Fibroblast of lung (primary cell): ENCODE results near the gene MATN1. TPM values are rescaled to one million over a fixed set of nuclear protein-coding genes. Genes with fewer than 3 reads are reported as not detected.
A peak's percentile ranks its signal among the peaks of the same experiment; 100 is the strongest.

ENCODE experiments used
- DNase-seq, 2 donors: peaks; one replicate each; pipeline versions ENCODE4 v3.0.0 to v3.0.0-alpha.2; 2010; ENCODE audit warnings: low read depth in 2 of 2
- H2AFZ ChIP-seq: 2 replicates; pipeline ENCODE4 v1.5.1; 2012; ENCODE audit warnings: low read length, control low read depth, inconsistent platforms
- H3K27ac ChIP-seq: 2 replicates; pipeline ENCODE4 v1.5.1; 2011; ENCODE audit warnings: low read length, control low read depth; ENCODE audit not compliant: insufficient read depth
- H3K27me3 ChIP-seq: 2 replicates; pipeline ENCODE4 v1.5.1; 2011; ENCODE audit warnings: mild to moderate bottlenecking, low read length; ENCODE audit not compliant: control insufficient read depth, insufficient read depth
- H3K36me3 ChIP-seq: 2 replicates; pipeline ENCODE4 v1.5.1; 2011; ENCODE audit warnings: low read length; ENCODE audit not compliant: control insufficient read depth, insufficient read depth
- H3K4me1 ChIP-seq: 2 replicates; pipeline ENCODE4 v1.5.1; 2011; ENCODE audit warnings: low read length; ENCODE audit not compliant: control insufficient read depth, insufficient read depth; ENCODE audit errors: extremely low read depth
- H3K4me2 ChIP-seq: 2 replicates; pipeline ENCODE4 v1.5.1; 2011; ENCODE audit warnings: low read length, control low read depth; ENCODE audit not compliant: insufficient read depth; ENCODE audit errors: extremely low read depth
- H3K4me3 ChIP-seq, 4 experiments: fragments of 200-600 bp in 1 of 4; sonication (generic) in 1 of 4; replicated peaks in 1 of 4; 2 replicates each; pipeline ENCODE4 v1.5.1; 2011 to 2016; ENCODE audit warnings: low read length in 4 of 4, low read depth in 3 of 4, mild to moderate bottlenecking in 3 of 4, control low read depth in 2 of 4, inconsistent platforms in 1 of 4, mixed read lengths in 1 of 4; ENCODE audit not compliant: insufficient read depth in 1 of 4; ENCODE audit errors: control extremely low read depth in 1 of 4
- H3K79me2 ChIP-seq: 2 replicates; pipeline ENCODE4 v1.5.1; 2012; ENCODE audit warnings: mild to moderate bottlenecking, low read length, inconsistent platforms; ENCODE audit not compliant: control insufficient read depth, insufficient read depth
- H3K9ac ChIP-seq: 2 replicates; pipeline ENCODE4 v1.5.1; 2011; ENCODE audit warnings: mild to moderate bottlenecking, low read length, control low read depth; ENCODE audit not compliant: insufficient read depth
- H3K9me3 ChIP-seq: 2 replicates; pipeline ENCODE4 v1.5.1; 2012; ENCODE audit warnings: low read depth, low read length; ENCODE audit not compliant: control insufficient read depth, insufficient read depth
- H4K20me1 ChIP-seq: 2 replicates; pipeline ENCODE4 v1.5.1; 2011; ENCODE audit warnings: low read length; ENCODE audit not compliant: control insufficient read depth, insufficient read depth; ENCODE audit errors: extremely low read depth
- CTCF ChIP-seq, 2 donors: IDR thresholded peaks in 1 of 2; conservative IDR thresholded peaks in 1 of 2; 1 replicate in 1 of 2; 2 replicates in 1 of 2; pipeline ENCODE4 v1.5.1; 2011 to 2012; ENCODE audit warnings: low read length in 2 of 2, control low read depth in 1 of 2, inconsistent platforms in 1 of 2, low read depth in 1 of 2, mild to moderate bottlenecking in 1 of 2
- EZH2 ChIP-seq: IDR thresholded peaks from 2 replicates; pipeline ENCODE4 v1.5.1; 2012; ENCODE audit warnings: low read length, control low read depth, mild to moderate bottlenecking; ENCODE audit errors: missing control alignments
- polyA plus RNA-seq, 2 donors: library from polyadenylated mRNA; depleted of rRNA in 1 of 2; stranded (reverse) in 1 of 2; unstranded in 1 of 2; fragments of >200 nt; gene quantifications; 2 replicates each; pipeline ENCODE4 v1.2.1, GENCODE V29; 2011 to 2012; ENCODE audit warnings: missing spikeins in 1 of 2
- total RNA-seq: library from RNA; depleted of rRNA; stranded (reverse); fragments of >200 nt; gene quantifications from 2 replicates; pipeline ENCODE4 v1.2.1, GENCODE V29; 2014

MATN1 gene
- total and polyA plus RNA-seq, 2 donors (not counting 1 experiment from before 2014, with no cell fraction given) = not detected

GRCh38 chr1:30744060-30744756 is 20.8 kb upstream of the MATN1 start:
- Histone ChIP-seq H3K27ac (no peak overlapping the region), H3K27me3 (no peaks in the 10 kb centered on the region), H3K4me3 (no peak overlapping the region), H2AFZ (no peak overlapping the region), H3K4me2 (no peak overlapping the region), H3K79me2 (no peaks in the 10 kb centered on the region), H4K20me1 (no peaks in the 10 kb centered on the region), H3K4me1 (no peaks in the 10 kb centered on the region), H3K9me3 (no peaks in the 10 kb centered on the region), H3K36me3 (no peaks in the 10 kb centered on the region), H3K9ac (no peak overlapping the region)
- peak in 1 of 2 donors; percentile 39 for DNase-seq
- no peak for TF ChIP-seq CTCF (conservative IDR thresholded peaks at IDR 0.05 in 1 of 2, IDR thresholded peaks at IDR 0.05 in 1 of 2; ENCODE audit: low read depth in 1 of 2, low read length in 2 of 2)
- no peak for TF ChIP-seq EZH2

- Histone ChIP-seq H3K4me1 (no peaks in the 10 kb centered on the region), H3K27ac (no peak overlapping the region), H3K79me2 (no peaks in the 10 kb centered on the region), H3K4me2 (no peak overlapping the region), H3K36me3 (no peaks in the 10 kb centered on the region), H3K9me3 (no peaks in the 10 kb centered on the region), H2AFZ (no peak overlapping the region), H3K9ac (no peak overlapping the region), H4K20me1 (no peaks in the 10 kb centered on the region), H3K27me3 (no peaks in the 10 kb centered on the region), H3K4me3 (no peak overlapping the region)
- DNase-seq = no peak
- no peak for TF ChIP-seq EZH2
- no peak for TF ChIP-seq CTCF (conservative IDR thresholded peaks at IDR 0.05 in 1 of 2, IDR thresholded peaks at IDR 0.05 in 1 of 2; ENCODE audit: low read depth in 1 of 2, low read length in 2 of 2)
Observed at GRCh38 chr1:30743584-30744059, 20.2 kb upstream of the MATN1 start.

GRCh38 chr1:30742963-30743559 is 19.7 kb upstream of the MATN1 start:
- Histone ChIP-seq H3K9ac (no peak overlapping the region), H3K4me2 (no peak overlapping the region), H3K27me3 (no peaks in the 10 kb centered on the region), H4K20me1 (no peaks in the 10 kb centered on the region), H3K27ac (no peak overlapping the region), H3K9me3 (no peaks in the 10 kb centered on the region), H3K36me3 (no peaks in the 10 kb centered on the region), H3K4me1 (no peaks in the 10 kb centered on the region), H3K79me2 (no peaks in the 10 kb centered on the region), H2AFZ (no peak overlapping the region), H3K4me3 (no peak overlapping the region)
- no peak for TF ChIP-seq EZH2
- no peak for TF ChIP-seq CTCF (conservative IDR thresholded peaks at IDR 0.05 in 1 of 2, IDR thresholded peaks at IDR 0.05 in 1 of 2; ENCODE audit: low read depth in 1 of 2, low read length in 2 of 2)
- no peak for DNase-seq
